Activated CD4-positive, alpha-beta T cell treated with anti-CD3 and anti-CD28 coated beads, Interleukin-2, amount 50 U/mL, for 48 hours (primary cell): Measurements from ENCODE around the gene PTGER3.
"Not testable (repeated sequence)": the region's sequence is repeated elsewhere in the genome, so short reads cannot be mapped to it uniquely, and the experiment has no call there.

ENCODE experiments used
- DNase-seq, 2 experiments: peaks; one replicate each; pipeline ENCODE4 v3.0.0-alpha.2; 2020

PTGER3 gene

DNA sequence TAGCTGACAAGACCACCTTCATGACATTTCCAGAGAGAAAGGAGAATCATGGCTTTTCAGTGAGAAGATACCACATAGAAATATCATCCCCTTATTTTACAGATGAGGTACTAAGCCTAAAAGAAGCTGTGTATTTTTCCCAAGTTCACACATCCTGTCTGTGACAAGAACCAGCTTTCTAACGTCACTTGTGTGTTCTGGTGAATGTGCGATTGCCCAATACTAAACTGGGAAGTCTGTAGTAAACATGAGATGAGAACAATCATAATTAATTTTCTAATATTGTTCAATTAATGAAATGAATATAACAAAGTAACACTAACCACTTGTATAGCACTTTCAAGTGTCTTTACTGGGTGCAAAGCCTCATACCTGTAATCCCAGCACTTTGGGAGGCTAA, 46.0 kb downstream of the PTGER3 start:
- DNase-seq = no peak

DNA sequence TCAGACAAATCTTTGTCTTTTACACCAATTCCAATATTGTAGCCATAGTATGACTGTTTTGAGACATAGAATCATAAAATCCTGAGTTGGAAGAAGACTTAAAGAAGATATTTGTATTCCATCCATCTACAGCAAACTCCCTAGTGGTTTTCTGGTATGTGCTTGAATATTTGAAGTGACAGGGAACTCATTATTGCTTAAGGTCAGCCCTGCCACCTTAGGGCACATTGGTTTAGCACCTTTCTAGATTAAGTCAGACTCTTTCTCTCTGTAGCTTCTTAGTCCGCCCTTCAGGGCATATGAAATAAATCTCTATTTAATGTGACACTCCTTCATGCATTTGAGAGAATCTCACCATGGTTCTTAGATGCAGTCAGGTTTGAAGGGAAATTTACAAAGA, 49.8 kb downstream of the PTGER3 start:
- no peak for DNase-seq

- no peak for DNase-seq
Measured at GRCh38 chr1:70994753-70995268, 52.8 kb downstream of the PTGER3 start.

DNA sequence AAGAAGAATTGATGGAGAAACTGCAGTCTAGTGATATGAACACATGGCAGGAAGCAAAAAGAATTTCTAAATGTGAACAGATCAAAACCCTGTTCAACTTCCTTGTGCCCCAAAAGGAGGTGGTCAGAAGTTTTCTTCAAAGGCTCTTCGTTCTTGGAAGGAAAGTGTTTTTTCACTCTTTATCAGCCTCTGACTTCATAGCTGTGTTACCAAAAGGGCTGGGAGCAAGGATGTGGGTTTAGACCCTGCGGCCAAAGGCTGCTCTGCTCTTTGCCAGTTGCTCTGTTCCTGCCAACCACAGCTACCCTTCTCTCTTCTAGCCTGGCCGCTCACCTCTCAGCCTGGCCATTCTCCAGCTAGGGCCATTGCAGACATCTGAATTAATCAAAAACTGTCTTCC, 53.8 kb downstream of the PTGER3 start:
- no peak for DNase-seq

GRCh38 chr1:70992521-70992920, 55.1 kb downstream of the PTGER3 start:
- no peak for DNase-seq

GRCh38 chr1:70990469-70991253, 57.0 kb downstream of the PTGER3 start:
- no peak for DNase-seq

GRCh38 chr1:70987497-70987896, 60.1 kb downstream of the PTGER3 start:
- DNase-seq = no peak

DNA sequence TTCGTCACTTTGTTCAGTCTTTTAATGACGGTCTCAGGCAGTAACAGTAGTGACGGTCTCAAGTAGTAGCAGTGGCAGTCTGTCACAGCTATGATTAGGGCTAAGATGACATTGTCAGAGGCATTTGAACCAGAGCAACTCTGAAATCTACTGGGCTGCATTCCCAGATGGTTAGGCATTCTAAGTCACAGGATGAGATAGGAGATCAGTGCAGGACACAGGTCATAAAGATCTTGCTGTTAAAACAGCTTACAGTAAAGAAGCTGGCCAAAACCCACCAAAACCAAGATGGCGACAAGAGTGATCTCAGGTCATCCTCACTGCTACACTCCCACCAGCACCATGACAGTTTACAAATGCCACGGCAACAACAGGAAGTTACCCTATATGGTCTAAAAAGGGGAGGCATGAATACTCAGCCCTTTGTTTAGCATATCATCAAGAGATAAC, 61.8 kb downstream of the PTGER3 start:
- DNase-seq = not testable (repeated sequence)

GRCh38 chr1:70985278-70985677, 62.3 kb downstream of the PTGER3 start:
- DNase-seq = not testable (repeated sequence)

DNA sequence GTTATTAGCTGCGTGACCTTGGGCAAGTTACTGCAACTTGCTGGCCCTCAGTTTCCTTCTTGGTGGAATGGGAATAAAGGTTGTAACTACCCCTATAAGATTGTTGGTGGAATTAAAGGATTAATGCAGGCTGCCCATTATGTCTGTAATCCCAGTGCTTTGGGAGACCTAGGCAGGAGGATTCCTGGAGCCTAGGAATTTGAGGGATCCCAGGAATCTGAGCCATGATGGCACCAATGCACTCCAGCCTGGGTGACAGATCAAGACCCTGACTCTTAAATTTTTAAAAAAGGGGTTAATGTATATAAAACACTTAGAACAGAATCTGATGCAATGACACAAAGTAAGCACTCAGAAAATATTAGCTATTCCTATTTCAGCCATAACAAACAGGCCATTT, 67.3 kb downstream of the PTGER3 start:
- DNase-seq = no peak

DNA sequence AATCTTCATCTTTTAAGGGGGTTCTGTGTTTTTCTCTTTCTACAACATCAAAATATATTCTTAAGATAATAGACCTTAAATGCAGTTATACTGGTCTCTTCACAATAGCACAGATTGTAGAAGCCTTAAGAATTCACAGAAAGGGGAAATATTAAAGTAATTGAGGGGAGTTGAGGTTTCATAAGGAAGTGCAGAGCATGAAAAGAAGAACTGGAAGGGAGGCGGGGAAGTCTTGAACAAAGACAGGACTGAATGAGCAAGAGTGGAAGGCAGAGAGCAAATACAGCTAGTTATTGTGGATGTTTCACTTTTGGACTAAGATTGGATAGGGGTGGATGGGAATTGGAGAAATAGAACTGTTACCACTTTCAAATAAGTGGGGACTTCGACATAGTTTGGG, 67.7 kb downstream of the PTGER3 start:
- no peak for DNase-seq

DNA sequence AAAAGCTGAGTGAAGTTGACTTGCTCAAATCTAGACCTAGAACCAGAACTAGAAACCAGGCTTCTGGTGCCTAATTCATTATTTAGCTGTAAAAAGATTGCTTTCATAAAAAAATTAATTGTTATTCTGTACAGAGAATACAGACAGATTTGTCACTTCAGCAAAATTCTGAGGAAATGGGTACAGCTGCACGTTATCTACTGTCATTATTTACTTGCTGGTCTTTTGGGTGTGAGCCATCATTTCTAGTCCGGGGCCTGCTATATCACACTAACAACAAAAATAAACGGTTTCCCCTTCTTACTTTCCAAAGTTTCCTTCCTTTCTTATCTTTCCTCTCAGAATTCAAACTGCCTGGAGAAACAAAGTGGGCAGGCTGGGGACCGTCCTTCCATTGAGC, 68.3 kb downstream of the PTGER3 start:
- DNase-seq = no peak

GRCh38 chr1:70978623-70979022, 69.0 kb downstream of the PTGER3 start:
- no peak for DNase-seq

- DNase-seq = no peak
Measured at GRCh38 chr1:70977575-70977974, 70.0 kb downstream of the PTGER3 start.

DNA sequence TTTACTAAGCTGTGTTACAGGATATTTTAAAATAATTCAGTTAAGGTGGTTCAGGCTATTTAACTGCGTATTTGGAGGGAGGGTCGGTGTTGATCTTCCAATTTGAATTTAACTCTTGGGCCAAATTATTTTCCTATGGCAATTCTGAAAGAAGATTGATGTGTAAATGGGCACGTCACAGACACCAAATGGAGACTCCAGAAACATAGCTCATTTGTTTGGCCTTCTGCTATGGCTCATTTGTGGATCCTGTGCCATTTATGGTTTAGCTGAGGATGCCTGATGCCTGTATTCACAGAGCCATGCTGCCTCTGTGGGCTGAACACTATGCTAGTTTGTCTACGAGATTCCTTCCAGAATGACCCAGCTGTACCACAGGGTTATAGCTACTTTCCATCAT, 70.6 kb downstream of the PTGER3 start:
- no peak for DNase-seq

- DNase-seq = no peak
Measured at GRCh38 chr1:70973754-70974153, 73.9 kb downstream of the PTGER3 start.

DNA sequence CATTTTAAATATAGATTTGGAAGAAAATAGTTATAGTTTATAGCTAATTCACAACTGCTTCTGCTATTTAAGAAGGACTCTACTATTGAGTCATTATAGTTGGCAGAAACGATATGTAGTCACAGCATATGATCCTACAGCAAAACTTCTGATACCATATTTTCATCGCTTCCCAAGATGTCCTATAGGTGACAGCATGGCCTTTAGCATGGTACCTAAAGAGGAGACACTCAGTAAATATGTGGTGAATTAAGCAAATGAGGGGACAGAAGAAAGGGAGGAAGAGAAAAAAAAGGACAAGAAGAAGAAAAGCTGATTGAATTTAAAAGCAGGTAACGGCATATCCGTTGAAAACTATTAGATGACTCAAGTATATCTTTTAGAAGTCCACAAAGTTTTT, 77.2 kb downstream of the PTGER3 start:
- DNase-seq = no peak

DNA sequence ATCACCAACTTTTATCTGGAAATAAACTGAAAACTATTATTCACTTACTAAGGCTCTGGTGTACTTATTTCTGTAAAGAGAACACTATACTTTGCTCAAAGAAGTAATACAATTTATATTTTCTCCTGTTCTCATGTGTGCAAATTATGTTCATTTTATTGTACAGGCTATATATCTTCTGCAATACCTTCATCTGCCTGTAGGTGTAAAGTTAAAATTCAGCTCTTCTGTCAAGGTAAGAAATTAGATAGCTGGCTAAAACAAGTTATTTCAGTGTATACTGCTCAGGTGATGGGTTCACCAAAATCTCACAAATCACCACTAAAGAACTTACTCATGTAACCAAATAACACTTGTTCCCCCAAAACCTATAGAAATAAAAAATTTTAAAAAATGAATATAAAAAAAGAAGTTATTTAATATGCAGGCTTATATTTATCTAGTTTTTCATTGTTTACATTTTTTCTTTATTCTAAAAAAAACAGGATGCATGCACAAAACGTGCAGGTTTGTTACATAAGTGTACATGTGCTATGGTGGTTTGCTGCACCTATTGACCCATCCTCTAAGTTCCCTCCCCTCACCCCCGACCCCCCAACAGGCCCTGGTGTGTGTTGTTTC, 81.5 kb downstream of the PTGER3 start:
- no peak for DNase-seq

GRCh38 chr1:70963374-70963773, 84.2 kb downstream of the PTGER3 start:
- no peak for DNase-seq

DNA sequence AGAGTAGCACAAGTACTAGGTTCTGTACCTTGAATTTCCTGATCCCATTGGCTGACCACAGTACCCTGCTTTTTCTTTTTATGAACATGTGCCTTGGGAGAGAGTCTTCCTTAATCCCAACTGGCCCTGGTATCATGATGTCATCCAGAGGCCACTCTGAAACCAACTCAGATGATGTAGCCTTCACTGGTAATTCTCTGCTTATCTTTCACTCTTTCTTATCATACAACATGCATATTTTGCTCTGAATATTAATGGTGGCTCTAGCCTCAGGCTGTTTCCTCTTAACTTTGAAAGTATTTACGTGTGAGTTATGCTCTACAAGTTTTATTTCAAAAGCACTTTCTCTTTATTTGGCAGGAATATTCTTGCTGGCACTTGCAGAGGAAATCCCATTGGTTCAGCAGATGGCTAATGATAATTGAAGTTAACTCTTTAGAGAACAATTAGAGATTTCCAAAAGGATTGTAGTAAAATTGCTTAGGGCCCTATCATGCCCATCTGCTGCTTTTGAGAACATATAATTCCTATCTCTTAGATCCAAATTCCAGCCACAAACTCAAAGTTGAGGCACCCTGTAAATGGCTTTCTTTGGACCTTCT, 86.1 kb downstream of the PTGER3 start:
- DNase-seq = no peak

- DNase-seq = no peak
Measured at GRCh38 chr1:70948396-70949017, 99.1 kb downstream of the PTGER3 start.

GRCh38 chr1:70947835-70948234, 99.8 kb downstream of the PTGER3 start:
- DNase-seq = no peak

- no peak for DNase-seq
Measured at GRCh38 chr1:70945676-70946075, 101.9 kb downstream of the PTGER3 start.

DNA sequence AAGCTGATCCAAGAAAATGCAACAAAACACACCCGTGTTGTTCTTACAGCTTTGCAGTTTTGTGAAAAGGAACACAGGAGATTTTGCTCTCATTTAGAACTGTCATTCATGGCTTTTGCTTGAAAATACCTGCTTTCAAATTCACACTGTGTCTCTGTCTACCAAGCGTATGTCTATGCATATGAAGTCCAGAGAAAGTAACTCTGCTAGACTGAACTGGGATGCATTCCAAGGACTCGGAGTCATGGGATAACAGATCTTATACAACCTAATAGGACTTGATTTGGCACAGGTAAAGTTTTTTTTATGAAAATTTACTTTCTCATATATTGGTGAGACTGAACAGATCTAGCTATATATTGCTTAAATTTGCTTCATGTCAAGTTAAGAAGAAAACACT, 102.4 kb downstream of the PTGER3 start:
- no peak for DNase-seq
